Large intestine (tissue), 3 donors: ENCODE measurements around the gene PRXL2B. TPM values are rescaled to one million over a fixed set of nuclear protein-coding genes. Genes with fewer than 3 reads are reported as not detected.
A peak's percentile ranks its signal among the peaks of the same experiment; 100 is the strongest.

Experiments
- DNase-seq, 2 donors: peaks; one replicate each; pipeline versions ENCODE4 v3.0.0 to v3.0.0-alpha.2; 2013
- H3K27ac ChIP-seq: one replicate; pipeline ENCODE4 v1.5.1; 2013; ENCODE audit warnings: low read length
- H3K27me3 ChIP-seq: 2 replicates; pipeline ENCODE4 v1.6.1; 2013; ENCODE audit warnings: low read length; ENCODE audit not compliant: control insufficient read depth, insufficient read depth
- H3K36me3 ChIP-seq: 2 replicates; pipeline ENCODE4 v1.6.1; 2013; ENCODE audit warnings: low read length; ENCODE audit not compliant: control insufficient read depth, insufficient read depth
- H3K4me1 ChIP-seq: one replicate; pipeline ENCODE4 v1.6.1; 2013; ENCODE audit warnings: low read length; ENCODE audit not compliant: control insufficient read depth, insufficient read depth
- H3K4me3 ChIP-seq: one replicate; pipeline ENCODE4 v1.5.1; 2013; ENCODE audit warnings: low read length
- H3K9me3 ChIP-seq: one replicate; pipeline ENCODE4 v1.6.1; 2013; ENCODE audit warnings: mild to moderate bottlenecking, low read depth, low read length, moderate library complexity; ENCODE audit not compliant: control insufficient read depth
- WGBS: methylation state at CpG from one replicate; pipeline ENCODE4 v1.1.5; 2013; ENCODE audit warnings: low lambda C conversion rate; ENCODE audit not compliant: insufficient coverage; 5-methylcytosine and 5-hydroxymethylcytosine counted together
- polyA plus RNA-seq: library from polyadenylated mRNA; unstranded; fragments of 120-200 nt; gene quantifications from one replicate; pipeline ENCODE4 v1.2.1, GENCODE V29; 2013

Gene PRXL2B
- polyA plus RNA-seq, 1 donor = 120 TPM

DNA sequence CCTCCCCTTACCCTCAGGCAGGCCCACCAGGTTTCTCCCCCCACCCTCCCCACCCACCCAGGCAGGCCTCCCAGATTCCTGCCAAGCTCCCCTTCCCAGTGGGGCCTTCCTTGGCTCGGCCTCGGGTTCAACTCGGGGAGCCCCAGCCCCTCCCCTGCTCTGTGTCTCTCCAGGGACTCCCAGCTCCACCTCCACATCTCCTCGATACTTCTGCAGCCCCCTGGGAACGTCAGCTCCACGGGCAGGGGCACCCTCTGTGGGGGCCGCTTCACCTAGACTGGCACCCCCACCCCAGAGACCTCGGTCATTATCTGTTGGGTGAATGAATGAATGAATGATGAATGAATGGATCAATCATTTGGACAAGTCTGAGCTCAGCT lies 45.5 kb downstream of the PRXL2B start:
- no peaks in the 10 kb centered on the region for H3K36me3 ChIP-seq
- DNase-seq = no peak
- H3K27ac ChIP-seq = peak overlapping the region; percentile 83
- H3K4me3 ChIP-seq = no peak overlapping the region
- H3K9me3 ChIP-seq = peaks cover 13% of the 10 kb centered on the region
- H3K27me3 ChIP-seq = peaks cover 26% of the 10 kb centered on the region
- no CpG with 5 or more reads among the region's 8 CpGs for WGBS
- H3K4me1 ChIP-seq = peaks cover 52% of the 10 kb centered on the region

DNA sequence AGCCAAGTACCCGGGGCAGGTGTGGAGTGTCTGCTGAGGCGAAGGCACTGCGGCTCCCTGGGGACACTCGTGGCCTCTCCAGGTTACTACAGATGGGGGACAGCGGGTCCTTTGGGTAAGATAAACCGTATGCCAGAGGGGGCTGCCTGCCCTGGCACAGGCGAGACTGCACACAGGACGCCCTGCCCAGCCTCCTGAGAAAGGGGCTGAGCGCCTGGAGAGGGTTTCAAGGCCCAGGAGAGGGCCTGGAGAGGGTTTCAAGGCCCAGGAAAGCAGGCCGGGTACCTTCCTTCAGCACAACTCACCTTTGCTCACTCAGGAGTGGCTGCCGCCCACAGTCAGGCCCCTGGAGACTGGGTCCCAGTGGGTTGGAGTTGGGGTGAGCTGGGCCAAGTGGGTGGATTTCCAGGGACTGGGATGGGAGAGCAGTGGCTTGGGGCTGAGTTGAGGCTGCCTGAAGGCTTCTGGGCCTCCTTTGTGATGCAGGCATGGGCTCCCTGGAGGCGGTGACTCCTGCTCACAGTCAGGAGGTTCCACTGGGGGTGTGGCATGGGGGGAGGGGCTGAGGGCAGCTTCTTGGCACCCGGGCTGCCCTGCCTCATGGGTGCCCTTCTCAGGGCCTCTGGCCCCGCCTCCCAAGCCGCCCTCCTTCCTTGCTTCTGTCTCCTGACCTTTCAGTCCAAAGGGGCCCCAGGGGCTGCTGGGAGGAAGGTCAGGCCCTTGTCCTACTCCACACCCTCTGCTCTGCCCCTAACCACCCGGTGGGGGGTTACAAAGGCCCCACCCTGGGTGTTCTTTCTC lies 46.2 kb downstream of the PRXL2B start, which contains the start of gene MMEL1:
Gene MMEL1, minus strand, starts transcription at position 456 of the 801 bp plus-strand sequence. CDS start 3,532 bp downstream, outside the sequence.
- WGBS = no CpG with 5 or more reads among the region's 16 CpGs
- Histone ChIP-seq H3K27me3 (peaks cover 21% of the 10 kb centered on the region), H3K27ac (peak within 1 kb of the TSS; percentile 83), H3K9me3 (peaks cover 17% of the 10 kb centered on the region), H3K36me3 (no peaks in the 10 kb centered on the region), H3K4me1 (peaks cover 51% of the 10 kb centered on the region), H3K4me3 (no peak within 1 kb of the TSS)
- peak; percentile 91 to 94 for DNase-seq

DNA sequence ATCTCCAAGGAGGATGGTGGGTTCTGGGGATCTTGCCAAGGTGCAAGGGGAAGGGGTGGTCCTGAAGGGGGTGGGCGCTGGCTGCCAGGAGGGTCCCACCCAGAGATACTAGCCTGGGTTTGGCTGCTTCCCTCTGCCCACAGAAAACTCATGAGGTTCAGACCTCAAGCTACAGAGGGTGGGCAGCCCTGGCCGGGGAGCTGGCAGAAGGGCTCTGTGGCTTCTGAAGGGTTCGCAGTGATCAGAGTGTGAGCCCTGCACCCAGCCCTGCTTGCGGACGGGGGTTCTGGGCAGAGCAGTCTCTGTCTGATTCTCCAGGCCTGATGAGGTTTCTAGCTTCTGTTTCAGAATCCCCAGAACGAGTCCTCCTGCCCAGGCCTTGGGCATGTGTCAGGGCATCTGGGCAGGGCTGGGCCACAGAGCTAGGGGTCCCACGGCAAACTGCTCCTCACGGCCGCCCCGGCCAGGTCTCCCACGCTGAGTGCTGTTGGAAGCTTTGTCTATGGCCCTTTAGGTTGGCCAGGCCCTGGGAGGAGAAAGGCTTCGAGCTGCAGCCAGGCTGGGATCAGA lies 46.9 kb downstream of the PRXL2B start:
- Histone ChIP-seq H3K9me3 (peaks cover 17% of the 10 kb centered on the region), H3K4me1 (peaks cover 44% of the 10 kb centered on the region), H3K27ac (peak overlapping the region; percentile 62), H3K27me3 (peaks cover 14% of the 10 kb centered on the region), H3K4me3 (no peak overlapping the region), H3K36me3 (no peaks in the 10 kb centered on the region)
- WGBS = no CpG with 5 or more reads among the region's 12 CpGs
- DNase-seq = no peak

DNA sequence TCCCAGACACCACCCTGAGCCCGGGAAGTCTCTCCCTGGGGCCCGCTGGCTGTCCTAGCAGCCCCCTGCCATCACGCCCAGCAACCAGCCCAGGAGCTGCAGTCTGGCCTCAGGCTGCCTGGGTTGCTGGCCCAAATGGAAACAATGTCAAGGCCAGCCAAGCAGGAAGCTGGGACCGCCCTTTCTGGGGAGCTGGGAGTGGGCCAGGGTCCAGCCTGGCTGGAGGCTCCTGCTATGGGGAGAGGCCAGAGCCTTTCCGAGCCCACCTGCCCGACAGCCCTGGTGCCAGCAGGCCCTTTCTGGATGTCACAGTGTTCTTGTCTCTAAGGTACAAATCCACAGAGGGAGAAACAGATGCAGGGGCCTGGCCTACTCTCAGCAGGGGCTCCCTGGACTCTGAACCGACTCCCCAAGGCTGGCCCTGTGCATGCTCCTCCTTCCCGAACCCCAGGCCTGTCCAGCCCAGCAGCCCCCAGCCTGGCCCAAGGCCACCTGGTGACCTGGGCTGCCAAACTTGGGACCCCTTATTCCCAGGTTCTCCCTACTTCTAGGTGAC lies 47.4 kb downstream of the PRXL2B start:
- no peak for DNase-seq
- Histone ChIP-seq H3K4me1 (peaks cover 44% of the 10 kb centered on the region), H3K4me3 (no peak overlapping the region), H3K27ac (no peak overlapping the region), H3K27me3 (peaks cover 10% of the 10 kb centered on the region), H3K36me3 (no peaks in the 10 kb centered on the region), H3K9me3 (peaks cover 17% of the 10 kb centered on the region)
- whole genome bisulfite sequencing = no CpG with 5 or more reads among the region's 8 CpGs

DNA sequence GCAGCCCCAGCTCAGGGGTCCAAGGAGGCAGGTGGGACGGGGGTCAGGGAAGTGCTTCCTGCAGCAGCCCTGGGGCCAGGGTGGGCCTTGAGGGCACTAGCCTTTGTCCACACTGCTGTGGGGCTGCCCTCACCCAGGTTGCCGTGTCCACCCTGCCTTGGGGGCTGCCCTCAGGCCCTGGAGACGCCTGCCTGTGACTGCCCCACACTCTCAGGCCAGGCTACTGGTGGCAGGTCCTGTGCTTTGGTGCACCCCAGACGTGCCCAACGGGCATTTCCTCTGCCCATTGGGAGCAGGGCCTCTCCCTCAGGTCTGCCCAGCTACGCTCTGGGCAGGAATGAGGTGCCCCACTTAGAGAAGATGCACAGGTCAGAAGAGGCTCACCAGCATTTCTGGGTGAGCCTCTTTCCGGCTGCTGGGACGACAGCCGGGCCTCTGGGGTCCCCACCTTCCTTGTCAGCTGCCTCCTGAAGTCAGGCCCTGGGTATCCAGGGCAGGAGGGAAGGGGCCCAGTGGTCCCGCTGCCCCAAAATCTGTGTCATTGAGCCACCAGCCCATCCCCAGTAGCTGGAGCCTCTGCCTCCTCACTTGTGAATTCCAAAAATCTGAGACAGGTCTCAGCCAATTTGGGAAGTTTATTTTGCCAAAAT lies 48.9 kb downstream of the PRXL2B start:
- peaks cover 45% of the 10 kb centered on the region for H3K4me1 ChIP-seq
- H3K27ac ChIP-seq = no peak overlapping the region
- DNase-seq = no peak
- H3K36me3 ChIP-seq = no peaks in the 10 kb centered on the region
- peaks cover 14% of the 10 kb centered on the region for H3K9me3 ChIP-seq
- no peak overlapping the region for H3K4me3 ChIP-seq
- WGBS = no CpG with 5 or more reads among the region's 10 CpGs
- H3K27me3 ChIP-seq = no peaks in the 10 kb centered on the region

DNA sequence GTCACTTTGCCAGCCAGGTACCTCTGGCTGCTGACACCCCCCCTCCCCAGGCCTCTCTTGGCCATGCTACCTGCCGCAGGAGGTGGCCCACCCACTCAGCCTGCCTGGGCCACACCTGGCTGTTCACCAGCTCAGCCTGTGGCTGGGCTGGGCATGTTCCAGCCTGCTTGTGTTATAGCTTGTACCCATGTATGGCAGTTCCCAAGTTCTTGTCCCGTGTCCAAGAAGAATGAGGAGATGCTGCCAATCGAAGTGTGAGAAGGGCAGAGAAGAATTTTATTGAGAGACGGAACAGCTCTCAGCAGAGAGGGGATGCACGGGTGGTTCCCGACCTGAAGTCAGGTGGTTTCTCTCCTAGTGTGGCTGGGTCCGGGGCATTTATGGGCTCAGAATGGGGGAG lies 50.2 kb downstream of the PRXL2B start:
- 90% methylated on average over 4 of the region's 7 CpGs for WGBS
- DNase-seq = no peak
- Histone ChIP-seq H3K4me1 (peaks cover 38% of the 10 kb centered on the region), H3K9me3 (peaks cover 14% of the 10 kb centered on the region), H3K27ac (no peak overlapping the region), H3K36me3 (no peaks in the 10 kb centered on the region), H3K4me3 (no peak overlapping the region), H3K27me3 (no peaks in the 10 kb centered on the region)

DNA sequence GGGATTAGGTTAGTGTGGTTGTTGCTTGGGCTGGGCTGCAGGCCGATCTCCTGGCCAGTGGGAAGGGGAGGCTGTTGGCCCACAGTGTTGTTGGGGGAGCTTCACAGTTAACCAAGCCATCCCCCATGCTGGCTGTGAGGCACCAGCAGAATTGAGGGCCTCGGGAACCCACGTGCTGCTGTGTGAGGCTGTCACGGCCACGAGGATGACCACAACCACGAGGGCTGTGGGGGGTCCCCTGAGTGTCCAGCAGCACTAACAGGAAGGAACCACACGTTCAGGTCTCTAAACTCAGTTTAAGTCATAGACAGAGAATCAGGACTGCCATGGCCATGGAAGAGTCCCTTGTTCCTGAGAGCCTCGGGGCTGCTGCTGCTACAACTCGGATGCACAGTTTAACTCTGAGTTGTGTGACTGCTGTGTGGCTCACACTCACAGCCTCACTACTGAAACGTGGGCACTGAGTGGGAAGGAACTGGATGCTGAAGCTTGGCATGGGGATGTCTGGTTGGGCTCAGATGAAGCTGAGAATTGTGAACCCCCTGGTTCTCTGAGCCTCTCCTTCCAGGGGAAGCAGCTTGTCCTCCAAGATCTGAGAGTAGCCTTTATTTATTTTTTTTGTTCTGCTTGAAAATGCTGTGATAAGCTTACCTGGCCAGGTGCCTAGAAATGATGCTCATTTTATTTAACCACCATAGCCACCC lies 51.0 kb downstream of the PRXL2B start:
- Histone ChIP-seq H3K27ac (no peak overlapping the region), H3K4me3 (no peak overlapping the region), H3K9me3 (peaks cover 14% of the 10 kb centered on the region), H3K36me3 (no peaks in the 10 kb centered on the region), H3K27me3 (no peaks in the 10 kb centered on the region), H3K4me1 (peaks cover 37% of the 10 kb centered on the region)
- DNase-seq = no peak
- no CpG with 5 or more reads among the region's 10 CpGs for WGBS

DNA sequence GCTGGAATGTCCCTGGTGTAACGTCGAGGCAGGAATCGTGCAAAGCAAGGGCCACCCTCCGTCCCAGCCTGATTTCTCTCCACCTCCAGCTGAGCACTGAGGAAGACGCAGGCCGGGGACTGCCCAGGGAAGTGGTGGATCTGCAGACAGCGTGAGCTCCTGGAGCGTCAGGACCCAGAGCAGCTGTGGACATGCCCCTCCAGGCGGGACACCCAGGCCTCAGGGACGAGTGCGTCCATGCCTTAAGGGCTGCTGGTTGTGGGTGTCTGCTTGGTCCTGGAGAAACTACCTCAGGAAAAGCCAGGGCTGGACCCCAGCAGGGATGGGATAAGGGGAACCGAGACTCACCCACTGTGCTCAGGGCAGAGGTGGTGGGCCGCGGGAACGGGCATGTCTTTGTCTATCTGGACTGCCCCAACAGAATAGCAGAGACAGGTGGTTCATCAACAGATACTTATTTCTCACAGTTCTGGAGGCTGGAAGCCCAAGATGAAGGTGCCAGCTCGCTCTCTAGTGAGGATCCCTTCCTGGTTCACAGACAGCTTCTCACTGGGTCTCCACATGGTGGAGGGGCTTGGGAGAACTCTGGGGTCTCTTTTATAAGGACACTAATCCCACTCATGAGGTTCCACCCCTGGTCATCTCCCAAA lies 52.0 kb downstream of the PRXL2B start:
- Histone ChIP-seq H3K9me3 (peaks cover 14% of the 10 kb centered on the region), H3K4me1 (peaks cover 30% of the 10 kb centered on the region), H3K4me3 (no peak overlapping the region), H3K36me3 (no peaks in the 10 kb centered on the region), H3K27ac (no peak overlapping the region), H3K27me3 (no peaks in the 10 kb centered on the region)
- WGBS = no CpG with 5 or more reads among the region's 16 CpGs
- DNase-seq = no peak

DNA sequence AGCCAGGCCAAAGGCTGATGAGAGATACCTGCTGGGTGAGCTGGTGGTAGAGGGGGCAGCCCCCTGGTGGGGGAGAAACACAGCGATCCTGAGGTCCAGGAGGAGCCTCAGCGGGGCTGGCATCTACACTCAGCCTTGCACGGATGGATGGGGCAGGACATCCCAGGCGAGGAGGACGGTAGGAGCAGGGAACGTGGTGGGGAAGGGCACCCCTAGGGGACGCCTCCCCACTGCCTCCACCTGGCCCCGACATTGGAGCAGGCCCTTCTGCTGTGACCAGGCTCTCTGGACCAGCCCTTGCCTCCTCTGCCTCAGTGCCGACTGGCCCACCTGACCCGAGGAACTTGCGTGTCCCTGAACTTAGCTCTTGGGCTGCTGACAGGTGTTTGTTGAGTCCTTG lies 52.6 kb downstream of the PRXL2B start:
- H3K27me3 ChIP-seq = no peaks in the 10 kb centered on the region

More for the DNA sequence above, 52.6 kb downstream of the PRXL2B start:
- no CpG with 5 or more reads among the region's 11 CpGs for WGBS
- peaks cover 14% of the 10 kb centered on the region for H3K9me3 ChIP-seq
- no peaks in the 10 kb centered on the region for H3K36me3 ChIP-seq
- DNase-seq = no peak
- no peak overlapping the region for H3K4me3 ChIP-seq
- peaks cover 26% of the 10 kb centered on the region for H3K4me1 ChIP-seq
- no peak overlapping the region for H3K27ac ChIP-seq
